ENCODE measurements around the gene XIST.

XIST gene

DNA sequence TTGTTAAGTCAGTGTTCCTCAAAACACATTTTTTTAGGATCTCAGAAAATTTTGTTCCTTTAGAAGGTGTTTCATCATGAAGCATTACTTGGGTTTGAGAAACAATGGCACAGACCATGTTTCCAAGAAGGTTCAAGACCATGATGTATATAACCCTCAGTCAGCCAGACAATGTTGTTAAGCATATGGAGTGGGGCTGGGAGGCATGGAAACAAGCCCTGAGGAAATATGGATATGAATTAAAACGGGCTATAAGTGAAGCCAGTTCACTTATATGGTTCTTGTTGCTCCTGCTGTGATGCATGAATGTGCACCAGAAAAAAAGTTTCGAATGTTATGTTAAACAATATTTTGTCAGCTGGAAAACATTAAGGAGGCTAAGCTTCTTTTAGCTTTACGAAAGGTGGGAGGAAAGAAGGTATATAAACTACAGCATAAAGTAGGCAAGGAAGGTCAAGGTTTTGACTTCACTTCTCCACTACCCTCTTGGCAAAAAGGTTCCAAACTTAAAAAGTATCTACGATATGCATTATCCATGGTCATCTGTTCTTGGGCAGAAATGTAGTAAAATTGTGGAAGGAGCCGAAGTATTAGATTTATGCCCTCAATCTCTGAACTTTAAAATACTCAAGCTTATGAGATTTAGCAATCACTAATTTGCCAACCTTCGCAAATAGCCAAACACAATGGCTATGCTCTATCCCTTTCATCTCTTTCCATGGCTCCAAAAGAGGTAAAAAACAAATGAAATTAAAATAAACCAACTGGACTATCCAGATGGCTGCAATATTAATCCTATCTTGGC lies 12.2 kb downstream of the XIST start:
- no peak for DNase-seq (ENCODE audit: low read depth, low spot score)
- CTCF ChIA-PET = no interaction called here
- POLR2A ChIA-PET = no interaction called here
- TF ChIP-seq, protein P1, sequence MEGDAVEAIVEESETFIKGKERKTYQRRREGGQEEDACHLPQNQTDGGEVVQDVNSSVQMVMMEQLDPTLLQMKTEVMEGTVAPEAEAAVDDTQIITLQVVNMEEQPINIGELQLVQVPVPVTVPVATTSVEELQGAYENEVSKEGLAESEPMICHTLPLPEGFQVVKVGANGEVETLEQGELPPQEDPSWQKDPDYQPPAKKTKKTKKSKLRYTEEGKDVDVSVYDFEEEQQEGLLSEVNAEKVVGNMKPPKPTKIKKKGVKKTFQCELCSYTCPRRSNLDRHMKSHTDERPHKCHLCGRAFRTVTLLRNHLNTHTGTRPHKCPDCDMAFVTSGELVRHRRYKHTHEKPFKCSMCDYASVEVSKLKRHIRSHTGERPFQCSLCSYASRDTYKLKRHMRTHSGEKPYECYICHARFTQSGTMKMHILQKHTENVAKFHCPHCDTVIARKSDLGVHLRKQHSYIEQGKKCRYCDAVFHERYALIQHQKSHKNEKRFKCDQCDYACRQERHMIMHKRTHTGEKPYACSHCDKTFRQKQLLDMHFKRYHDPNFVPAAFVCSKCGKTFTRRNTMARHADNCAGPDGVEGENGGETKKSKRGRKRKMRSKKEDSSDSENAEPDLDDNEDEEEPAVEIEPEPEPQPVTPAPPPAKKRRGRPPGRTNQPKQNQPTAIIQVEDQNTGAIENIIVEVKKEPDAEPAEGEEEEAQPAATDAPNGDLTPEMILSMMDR (IDR thresholded peaks at IDR 0.05; ENCODE audit: insufficient read depth, low read length, missing control alignments) = no peak
- H3K4me3 ChIP-seq (ENCODE audit: low read depth, low read length) = no peak overlapping the region

DNA sequence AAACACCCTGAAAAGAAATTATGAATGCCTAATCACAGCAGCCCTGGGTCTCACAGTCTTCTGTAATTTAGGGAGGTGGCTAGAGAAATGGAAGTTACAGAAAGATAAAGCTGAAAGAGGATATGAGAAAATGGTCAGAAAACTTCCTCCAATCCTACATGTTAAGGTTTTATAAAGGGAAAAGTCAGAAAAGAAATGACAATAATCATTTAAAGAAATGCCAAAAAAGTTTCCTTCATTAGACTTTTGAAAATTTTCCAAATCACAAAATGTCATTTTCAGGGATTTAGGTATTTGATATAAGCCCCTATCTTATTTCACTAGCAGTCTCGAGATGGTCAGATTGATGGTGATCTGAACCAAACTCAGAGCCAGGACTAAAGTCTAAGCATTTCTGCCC lies 13.4 kb downstream of the XIST start:
- ChIA-PET POLR2A (no interaction called here), CTCF (no interaction called here)
- H3K4me3 ChIP-seq (ENCODE audit: low read depth, low read length) = no peak overlapping the region
- DNase-seq (ENCODE audit: low read depth, low spot score) = no peak
- TF ChIP-seq, protein P1 (IDR thresholded peaks at IDR 0.05; ENCODE audit: insufficient read depth, low read length, missing control alignments) = no peak

DNA sequence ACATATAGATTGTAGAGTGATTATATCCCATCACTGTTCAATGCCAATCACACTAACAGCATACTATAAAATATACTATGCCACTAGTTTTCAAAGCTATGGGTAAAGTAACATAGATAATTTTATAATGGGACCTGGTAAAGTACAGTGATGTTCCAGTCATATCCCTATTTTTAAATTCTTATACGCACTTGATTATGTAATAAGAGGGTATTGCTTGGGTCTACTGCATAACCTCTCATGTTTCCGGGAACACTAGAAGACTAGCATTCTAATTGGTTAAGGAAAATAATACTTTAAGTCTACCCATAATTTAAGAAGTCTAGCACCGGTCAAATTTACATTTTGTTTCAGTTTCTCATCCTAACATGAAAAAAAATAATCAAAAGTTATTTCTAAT lies 14.4 kb downstream of the XIST start:
- DNase-seq (ENCODE audit: low read depth, low spot score) = no peak
- ChIA-PET CTCF (no interaction called here), POLR2A (no interaction called here)
- TF ChIP-seq, protein P1 (IDR thresholded peaks at IDR 0.05; ENCODE audit: insufficient read depth, low read length, missing control alignments) = no peak
- no peak overlapping the region for H3K4me3 ChIP-seq (ENCODE audit: low read depth, low read length)

DNA sequence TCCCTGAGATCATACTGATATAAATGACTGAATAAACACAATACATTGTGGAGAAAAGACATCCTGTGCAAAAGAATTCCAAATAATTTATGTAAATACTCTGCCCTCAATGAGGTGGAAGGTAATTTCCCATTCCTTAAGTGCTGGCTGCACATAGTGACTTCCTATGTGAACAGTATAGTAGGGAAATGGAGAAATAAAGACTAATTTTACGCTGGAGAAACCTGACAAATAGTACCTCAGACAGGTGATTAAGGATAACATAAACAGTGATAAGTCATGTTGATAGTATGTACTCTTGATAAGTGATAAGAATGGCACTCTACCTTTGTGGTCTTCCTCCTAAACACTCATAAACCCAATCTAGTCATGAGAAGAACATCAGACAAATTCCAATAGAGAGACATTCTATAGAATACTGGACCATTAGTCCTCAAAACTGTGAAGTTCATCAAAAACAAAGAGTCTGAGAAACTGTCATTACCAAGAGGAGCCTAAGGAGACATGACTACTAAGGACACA lies 15.5 kb downstream of the XIST start:
- POLR2A ChIA-PET = no interaction called here
- H3K4me3 ChIP-seq (ENCODE audit: low read depth, low read length) = no peak overlapping the region
- TF ChIP-seq, protein P1 (IDR thresholded peaks at IDR 0.05; ENCODE audit: insufficient read depth, low read length, missing control alignments) = no peak
- CTCF ChIA-PET = no interaction called here
- no peak for DNase-seq (ENCODE audit: low read depth, low spot score)

DNA sequence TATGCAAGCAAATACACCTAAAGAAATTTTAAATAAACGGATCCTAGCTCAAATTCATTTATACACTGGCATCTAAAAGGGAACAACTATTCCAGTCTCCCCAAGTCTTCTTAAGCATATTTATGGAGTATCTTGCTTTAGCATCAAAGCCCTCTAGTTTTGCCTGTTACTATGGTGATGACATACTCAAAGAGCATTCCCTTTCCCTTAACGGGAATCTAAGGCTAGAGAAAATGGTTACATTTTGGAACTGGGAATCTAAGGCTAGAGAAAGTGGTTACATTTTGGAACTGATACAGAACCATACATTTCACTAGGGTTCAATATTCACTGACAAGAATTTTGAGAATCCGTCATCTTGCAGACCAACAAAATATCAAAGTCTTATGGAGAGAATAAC lies 18.3 kb downstream of the XIST start:
- POLR2A ChIA-PET = no interaction called here
- DNase-seq (ENCODE audit: low read depth, low spot score) = no peak
- H3K4me3 ChIP-seq (ENCODE audit: low read depth, low read length) = no peak overlapping the region
- TF ChIP-seq, protein P1 (IDR thresholded peaks at IDR 0.05; ENCODE audit: insufficient read depth, low read length, missing control alignments) = no peak
- CTCF ChIA-PET = interaction anchor here (1.2 kb wide), 1 partner anchor 300 kb away, joined by 3 read pairs; no protein-coding TSS in a partner anchor

DNA sequence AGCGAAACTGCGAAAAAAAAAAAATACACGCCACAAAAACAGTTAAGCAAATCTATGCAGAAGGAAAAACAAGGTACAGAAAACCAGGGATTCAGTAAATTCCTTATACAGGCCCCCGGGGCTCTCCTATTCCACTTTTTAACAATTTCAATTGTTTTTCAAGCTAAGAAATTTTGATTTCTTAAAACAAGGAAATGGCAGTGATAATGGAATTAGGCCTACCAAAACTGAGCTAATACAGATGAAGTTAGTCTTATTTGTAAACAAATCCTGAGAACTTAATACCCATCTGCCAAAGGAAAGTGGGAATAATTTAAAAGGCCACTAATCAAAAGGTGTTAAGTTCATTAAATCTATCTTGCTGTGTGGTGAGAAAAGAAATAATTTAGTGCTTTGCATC lies 20.2 kb downstream of the XIST start:
- no peak overlapping the region for H3K4me3 ChIP-seq (ENCODE audit: low read depth, low read length)
- no peak for DNase-seq (ENCODE audit: low read depth, low spot score)
- ChIA-PET POLR2A (no interaction called here), CTCF (no interaction called here)
- TF ChIP-seq, protein P1 (IDR thresholded peaks at IDR 0.05; ENCODE audit: insufficient read depth, low read length, missing control alignments) = no peak
